Stimulated activated CD4-positive, alpha-beta T cell treated with anti-CD3 and anti-CD28 coated beads, TNF-alpha, amount 100 ng/mL, for 48 hours (primary cell): ENCODE measurements around the gene ACCS.

Experiments used
- DNase-seq, 3 donors: peaks; one replicate each; pipeline ENCODE4 v3.0.0-alpha.2; 2020; ENCODE audit warnings: low read depth in 3 of 3

The ACCS gene

DNA sequence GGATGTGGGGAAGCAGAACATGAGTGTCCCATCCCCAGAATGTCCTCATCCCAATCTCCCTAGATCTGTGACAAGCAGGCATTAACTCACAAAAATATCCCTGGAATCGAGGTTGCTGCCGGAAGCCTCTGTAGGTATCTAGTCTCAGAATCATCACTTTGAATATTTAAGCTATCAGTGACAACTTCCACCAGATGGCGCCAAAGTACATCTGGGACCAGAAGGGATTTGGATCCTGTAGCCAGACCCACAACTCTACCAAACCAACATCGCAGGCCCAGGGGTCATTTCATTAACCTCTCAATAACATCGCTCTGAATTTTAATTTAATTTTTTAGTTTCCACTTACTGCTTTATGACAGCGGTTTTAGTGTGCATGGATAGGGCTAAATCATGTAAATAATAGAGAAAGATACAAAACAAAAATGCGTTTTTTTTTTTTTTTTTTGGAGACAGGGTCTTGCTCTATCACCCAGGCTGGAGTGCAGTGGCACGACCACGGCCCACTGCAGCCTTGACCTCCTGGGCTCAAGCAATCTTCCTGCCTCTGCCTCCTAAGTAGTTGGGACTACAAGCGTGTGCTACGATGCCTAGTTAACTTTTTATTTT lies 28.3 kb downstream of the ACCS start:
- peak; percentile 21 to 82 (median 77) for DNase-seq

DNA sequence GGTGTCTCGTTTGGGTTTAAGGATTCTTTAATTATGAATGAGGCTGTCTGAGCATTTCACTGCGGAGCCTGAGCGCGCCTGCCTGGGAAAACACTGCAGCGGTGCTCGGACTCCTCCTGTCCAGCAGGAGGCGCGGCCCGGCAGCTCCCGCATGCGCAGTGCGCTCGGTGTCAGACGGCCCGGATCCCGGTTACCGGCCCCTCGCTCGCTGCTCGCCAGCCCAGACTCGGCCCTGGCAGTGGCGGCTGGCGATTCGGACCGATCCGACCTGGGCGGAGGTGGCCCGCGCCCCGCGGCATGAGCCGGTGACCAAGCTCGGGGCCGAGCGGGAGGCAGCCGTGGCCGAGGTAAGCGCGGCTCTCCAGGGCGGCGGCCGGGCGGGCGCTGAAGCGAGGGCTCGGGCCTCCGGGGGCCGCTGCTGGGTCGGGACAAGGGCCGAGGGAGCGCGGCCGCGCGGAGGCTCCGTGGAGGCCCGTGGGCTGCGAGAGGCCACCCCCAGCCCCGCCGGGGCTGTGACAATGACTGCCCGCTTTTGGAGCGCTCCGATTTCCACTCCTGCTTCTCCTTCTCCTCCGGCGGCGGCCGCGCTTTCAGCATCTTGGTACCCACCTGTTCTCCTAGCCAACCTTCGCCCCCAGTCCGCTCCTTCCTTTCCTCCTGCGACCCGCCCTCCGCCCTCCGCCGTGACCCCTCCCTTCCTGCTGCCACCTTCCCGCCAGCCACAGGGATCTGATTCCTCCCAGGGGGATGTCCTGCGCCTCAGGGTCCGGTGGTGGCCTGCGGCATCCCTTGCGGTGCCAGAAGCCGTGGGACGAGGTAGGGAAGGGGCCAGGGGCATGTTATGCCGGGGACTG lies 29.7 kb downstream of the ACCS start, which contains the start of gene EXT2:
EXT2 (plus strand) TSS at position 173 of the 854 bp plus-strand sequence. CDS start 12,035 bp downstream, outside the sequence.
- peak; percentile 73 to 81 (median 79) for DNase-seq

DNA sequence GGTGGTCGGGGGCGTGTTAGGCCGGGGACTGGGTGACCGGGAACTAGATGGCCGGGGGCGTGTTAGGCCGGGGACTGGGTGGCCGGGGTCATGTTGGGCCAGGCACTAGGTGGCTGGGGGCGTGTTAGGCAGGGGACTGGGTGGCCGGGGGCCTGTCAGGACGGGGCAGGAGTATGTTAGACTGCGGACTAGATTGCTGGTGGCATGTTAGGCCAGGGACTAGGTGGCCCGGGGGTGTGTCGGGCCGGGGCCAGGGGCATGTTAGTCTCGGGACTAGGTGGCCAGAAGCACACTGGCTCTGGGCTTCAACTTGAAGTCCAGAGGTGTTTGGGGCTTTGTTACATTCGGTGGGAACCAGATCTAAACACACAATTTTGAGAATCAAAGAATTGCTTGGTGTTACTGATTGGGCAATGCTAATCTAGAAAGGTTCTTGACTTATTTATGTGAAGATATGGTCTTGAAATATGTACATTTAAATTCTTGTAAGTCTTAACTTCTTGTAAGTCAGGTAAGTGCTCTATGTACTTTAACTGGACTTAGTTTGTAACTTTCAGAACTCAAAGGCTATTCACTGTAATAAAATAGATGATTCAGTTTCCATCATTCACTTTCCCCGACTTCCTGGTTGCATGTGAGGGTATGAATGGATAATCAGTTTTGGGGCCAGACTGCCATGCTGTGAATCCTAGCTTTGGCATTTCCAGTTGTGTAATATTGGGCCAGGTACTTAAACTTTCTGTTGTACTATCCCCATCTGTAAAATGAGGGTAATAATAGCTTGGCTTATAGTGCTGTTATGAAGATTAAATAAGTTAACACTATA lies 30.5 kb downstream of the ACCS start:
- DNase-seq: no peak

DNA sequence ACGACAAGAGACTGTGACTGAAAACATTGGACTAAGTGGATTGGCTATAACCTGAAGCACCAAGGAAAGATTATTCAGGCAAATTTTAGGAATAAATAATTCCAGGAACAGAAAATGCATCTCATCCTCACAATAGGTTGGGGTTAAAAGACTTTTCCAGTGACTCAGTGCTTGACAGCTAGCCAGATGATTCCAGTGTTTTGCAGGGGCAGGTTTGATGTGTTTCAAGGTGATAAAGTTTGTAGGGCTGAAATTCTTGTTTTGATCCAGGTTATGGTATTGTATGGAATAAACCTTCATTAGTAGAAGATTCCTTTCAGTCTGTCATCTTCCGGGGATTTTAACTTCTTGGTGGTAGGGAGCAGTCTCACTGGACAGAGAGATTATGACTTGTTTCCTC lies 31.8 kb downstream of the ACCS start:
- DNase-seq: no peak

DNA sequence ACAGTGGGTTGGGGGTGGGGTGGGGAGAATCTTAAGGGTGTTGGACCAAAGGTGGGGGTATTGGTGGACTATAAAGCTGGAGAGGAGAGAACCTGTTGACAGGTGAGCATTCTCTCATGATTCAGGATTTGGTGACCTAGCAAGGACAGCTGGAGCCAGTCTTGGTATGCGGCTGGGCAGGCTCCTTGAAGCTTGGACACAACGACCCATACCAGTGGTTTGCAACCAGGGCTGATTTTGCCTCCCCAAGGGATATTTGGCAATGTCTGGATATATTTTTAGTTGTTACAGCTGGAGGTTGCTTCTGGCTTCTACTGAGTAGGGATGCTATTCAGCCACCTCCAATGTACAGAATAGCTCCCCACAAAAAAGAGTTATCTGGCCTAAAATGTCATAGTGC lies 35.0 kb downstream of the ACCS start:
- DNase-seq: no peak

DNA sequence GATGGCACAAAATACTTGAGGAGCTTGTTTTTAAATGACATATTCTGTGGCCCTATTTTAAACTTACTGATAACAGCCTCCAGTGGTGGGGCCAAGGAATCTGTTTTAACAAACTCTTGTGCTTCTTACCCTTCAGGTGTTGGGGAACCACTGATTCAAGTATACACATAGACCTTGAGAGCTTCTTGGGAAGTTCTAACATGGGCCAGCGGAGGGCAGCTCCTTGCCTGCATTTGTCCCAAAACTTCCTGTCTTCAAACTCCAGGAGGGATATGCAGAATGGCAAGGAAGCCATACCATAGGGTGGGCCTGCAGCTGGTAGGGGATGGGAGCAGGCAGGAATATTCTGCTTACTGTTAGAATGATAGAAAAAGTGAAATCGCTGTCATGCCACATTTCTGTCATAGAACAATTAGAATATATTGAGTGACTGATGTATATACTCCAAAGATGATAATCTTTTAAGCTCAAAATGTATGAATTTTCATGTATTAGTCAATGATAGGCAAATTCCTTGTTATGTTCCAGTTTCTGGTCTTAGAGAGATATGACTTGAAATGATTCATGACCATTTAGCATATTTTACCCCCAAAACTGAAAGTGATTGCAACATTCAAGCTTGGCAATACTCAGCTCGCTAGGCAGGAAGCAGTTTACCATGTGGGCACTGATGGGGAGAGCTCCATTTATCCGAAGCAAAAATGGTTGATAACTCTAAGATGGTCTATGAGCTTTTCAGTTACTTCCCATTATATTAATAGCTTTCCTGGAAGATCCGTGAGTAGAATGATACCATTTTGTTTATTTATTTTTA lies 38.6 kb downstream of the ACCS start:
- no peak for DNase-seq

DNA sequence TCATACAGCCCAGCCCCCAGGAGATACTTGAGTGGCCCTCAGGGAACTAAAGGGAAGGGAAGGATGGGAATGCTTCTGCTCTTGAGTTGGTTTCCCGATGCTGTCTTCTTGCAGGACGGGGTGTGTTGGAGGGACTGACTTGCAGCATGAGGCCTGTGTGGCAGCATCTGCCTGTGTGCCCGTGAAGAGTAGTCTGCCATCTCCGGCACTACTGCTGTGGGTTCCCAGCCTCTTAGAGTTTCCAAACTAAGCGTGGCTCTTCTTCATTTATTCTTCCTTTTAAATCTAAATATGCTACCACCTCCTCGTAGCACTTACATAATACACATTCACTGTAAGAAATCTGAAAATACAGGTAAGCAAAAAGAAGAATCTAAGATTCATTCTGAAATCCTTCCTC lies 42.2 kb downstream of the ACCS start:
- DNase-seq: no peak

DNA sequence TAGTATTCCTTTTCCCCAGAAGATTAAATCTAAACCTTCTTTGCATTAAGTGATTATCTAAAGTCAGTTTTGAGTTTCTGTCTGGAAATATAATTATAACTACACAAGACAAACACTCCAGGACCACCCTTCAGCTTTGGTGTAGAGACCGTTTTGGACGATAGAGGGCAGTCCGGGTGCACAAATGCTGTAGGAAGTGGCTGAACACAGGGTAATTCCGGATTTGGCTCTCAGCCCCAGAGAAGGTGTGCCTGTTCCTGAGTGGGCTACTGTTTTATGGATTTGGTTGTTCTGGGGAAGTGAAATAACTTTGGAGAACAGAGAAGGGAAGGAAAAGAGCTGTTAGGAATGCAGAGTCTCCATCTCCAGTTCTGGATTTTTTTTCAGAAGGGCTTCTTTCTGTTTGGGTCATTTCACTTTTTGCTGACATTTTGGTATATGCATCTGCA lies 44.2 kb downstream of the ACCS start:
- DNase-seq: peak in 2 of 3 donors; percentile 29 to 33

DNA sequence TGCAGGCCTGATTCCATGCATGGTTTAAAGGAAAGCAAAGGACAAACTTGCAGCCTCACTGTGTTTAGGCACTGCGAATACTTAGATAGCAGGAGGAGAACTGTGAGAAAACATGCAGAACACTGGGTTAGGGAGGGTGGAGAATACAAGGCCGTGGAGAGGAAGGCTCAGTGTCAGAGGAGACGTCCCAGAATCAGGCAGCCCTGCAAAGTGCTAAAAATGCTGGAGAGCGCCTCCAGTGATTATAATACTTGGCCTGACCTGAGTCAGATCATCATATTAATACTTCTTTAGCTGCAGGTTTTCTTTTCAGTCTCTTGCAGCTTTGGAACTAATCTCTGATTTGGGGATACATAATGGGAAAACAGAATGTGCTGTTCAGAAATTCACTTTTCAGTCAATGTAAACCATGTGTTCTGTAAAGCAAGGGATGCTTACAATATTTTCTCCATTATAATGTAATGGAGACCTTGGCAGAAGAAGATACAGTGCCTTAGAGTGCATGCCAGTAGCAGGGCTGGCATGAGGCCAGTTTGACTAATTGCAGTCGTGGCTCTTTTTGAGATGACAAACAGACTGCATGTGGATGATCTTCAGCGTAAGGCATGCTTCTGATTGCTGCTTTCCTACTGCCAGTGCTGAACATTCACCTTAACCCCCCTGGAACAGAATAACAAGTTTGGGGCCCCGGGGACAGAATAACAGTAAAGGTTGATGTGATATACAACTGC lies 46.2 kb downstream of the ACCS start:
- no peak for DNase-seq

DNA sequence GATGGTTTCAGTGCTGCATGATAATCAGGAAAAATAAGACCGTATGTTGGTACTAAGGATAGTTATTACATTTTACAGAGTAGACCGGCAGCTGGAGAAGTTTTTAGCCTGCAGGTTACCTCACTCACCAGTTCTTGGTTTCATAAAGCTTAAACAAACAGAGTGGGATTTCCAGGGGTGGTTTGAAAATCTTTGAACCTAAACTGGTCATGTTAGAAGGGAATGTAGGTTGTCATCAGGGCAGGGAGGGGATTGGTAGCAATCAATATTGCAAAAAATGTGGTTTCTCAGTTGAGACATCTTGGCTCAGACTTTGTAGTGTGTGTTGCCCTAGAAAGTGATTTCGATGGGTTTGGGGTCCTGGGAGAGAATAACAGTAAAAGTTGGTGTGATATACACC lies 46.9 kb downstream of the ACCS start:
- no peak for DNase-seq

DNA sequence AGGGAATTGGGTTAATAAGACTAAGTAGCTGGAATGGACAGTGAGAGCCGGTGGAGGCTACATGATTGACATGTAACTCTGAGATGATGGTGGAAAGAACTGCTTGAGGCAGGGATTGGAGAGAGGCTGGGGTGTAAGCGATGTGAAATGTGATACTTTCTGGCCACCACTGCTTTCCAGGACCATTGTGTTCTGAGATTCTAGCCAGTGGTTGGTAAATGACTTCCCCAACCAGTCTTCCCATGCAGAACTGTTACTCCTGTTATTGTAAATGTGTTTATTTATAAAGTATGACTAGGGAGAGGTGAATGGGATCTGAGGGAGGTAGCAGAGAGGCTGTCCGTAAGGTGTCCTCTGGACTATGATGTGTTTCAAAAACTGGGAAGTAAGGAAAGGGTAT lies 47.5 kb downstream of the ACCS start:
- no peak for DNase-seq

DNA sequence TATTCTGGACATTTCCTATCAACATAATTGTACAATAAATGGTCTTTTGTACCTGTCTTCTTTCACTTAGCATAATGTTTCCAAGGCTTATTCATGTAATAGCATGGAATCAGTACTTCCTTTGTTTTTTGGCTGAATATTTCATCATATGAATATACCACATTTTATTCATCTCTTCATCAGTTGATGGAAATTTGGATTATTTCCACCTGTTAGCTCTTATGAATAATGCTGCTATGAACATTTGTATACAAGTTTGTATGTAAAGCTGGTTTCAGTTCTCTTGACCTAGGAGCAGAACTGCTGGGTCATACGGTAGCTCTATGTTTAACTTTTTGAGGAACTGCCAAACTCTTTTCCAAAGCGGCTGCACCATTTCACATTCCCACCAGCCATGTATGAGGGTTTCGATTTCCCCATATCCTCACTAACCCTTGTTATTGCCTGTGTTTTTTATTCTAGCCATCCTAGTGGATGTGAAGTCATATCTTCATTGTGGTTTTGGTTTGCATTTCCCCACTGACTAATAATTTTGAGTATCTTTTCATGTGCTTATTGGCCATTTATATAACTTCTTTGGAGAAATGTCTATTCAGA lies 50.3 kb downstream of the ACCS start:
- DNase-seq: no peak

DNA sequence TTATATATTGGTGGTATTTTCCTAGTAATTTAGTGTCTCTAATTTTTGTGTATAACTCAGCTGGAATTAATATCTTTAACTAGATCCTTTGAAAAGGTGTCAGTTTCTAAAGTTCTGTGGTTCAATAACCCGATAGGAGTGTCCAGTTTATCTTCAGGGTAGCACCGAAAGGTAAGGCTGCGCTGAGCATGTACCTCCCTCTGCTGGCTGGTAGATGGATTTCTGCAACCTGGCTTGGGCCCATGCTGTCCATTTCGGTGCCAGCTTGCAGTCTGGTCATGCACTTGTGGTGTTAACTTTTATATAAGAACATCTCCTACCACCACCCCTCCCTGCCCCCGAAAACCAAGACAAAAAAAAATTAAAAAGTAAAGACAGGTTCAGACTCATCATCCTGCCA lies 54.1 kb downstream of the ACCS start:
- DNase-seq: no peak

DNA sequence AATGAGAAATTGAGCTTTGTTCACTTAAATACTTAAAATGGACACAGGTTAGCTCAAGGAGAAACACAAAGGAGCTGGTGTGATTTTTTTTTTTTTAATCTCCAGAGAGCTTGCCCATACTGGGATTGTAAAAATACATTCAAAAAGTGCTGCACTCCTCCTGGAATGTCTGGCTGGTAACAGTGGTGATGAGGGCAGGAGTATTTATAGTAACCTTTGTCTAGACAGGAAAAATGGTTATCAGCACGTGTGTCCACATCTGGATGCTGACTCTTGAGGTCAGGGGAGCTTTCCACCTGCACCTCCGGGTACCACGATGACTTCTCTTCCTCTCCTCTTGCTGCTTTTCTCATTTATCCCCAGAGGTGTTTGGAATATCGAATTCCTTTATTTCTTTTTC lies 59.5 kb downstream of the ACCS start:
- no peak for DNase-seq

DNA sequence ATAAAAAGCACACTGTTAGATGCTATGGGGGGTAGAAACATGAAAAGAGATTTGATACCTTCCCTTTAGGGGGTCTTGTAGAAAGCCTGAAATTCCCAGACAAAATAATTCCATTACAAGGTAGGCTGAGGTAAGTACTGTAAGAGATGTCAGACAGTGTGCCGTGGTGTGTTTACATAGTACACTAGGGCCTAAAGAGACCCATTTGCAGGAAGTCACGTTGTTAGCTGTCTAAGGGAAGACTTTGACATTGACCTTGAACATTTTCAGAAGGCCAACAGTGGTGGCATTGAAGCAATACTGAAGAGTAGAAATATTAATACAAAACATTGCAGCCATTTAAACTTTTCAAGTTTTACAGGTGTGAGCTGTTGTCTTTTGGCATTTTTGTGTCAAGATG lies 60.2 kb downstream of the ACCS start:
- no peak for DNase-seq

DNA sequence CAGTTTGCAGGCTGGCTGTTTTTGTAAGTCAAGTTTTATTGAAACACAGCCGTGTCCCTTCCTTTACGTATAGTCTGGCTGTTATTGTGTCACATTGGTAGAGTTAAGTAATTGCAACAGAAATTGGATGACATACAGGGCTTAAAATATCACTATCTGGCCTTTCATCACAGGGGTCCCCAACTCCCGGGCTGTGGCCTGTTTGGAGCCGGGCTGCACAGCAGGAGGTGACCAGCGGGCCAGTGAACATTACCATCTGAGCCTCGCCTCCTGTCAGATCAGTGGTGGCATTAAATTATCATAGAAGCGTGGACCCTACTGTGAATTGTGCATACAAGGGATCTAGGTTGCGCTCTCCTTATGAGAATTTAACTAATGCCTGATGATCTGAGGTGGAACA lies 61.1 kb downstream of the ACCS start:
- no peak for DNase-seq

DNA sequence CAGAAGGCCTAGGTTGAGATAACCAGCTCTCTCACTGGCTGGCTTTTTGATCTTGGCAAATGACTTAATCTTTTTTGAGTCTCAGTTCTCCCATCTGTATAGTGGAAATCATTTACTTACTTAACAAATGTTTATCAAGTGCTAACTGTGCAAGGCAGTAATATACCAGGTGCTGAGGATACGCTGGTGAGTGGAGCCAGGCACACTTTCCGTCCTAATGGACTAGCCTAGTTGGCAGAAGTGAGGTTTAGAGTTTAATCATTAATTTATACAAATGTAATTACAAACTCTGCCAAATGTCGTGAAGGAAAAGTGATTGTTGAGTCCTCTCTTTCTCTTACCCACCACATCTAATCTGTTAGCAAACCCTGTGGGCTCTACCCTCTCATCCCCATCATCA lies 62.7 kb downstream of the ACCS start:
- no peak for DNase-seq

DNA sequence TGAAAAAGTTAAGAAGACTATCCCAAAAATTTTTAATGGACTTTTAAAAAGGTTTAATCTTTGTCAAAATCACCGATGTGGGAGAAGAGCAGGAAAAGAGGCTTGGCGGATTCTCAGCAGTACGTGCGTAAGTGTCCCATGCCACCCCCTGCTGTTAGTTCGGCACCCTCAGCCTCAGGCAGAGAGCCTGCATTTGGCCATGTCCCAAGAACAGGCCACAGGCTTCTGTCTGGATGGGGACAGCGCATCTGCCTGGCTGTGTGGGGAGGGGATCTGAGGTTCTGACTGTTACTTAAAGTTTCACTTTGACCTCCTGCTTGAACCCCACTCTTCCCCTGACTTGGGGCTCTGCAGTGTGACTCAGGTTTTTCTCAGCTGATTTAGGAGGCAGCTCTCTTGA lies 64.7 kb downstream of the ACCS start:
- no peak for DNase-seq

DNA sequence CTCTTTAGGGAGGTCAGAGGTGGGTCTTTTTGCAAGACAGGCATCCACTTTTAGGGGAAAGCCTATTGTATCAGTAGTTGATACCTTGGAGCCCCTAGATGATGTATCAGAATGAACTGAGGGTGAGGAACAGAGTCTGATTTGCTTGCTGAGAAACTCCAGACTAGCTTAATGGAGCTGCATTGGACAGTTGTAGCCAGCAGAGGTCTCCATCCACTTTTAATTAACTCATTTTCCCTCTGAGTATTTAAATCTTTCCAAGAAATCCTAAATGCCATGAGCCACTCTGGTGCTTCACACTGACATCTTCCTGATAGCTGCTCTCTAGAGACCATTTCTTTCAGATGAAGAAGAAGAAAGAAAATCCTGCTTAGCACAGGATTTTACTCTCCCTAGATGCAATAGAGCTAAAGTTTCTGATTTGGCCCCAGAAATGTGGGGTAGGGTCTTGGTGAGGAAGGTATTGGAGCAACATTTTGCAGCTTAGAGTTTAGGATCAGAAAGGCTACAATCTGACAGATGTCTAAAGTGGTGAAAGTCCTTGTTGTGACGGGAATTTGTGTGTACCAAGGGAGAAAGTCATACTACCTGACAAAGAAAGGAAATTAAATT lies 67.4 kb downstream of the ACCS start:
- DNase-seq: no peak
